Measurements from ENCODE around the gene AIFM3. TPM values are rescaled to one million over a fixed set of nuclear protein-coding genes. Genes with fewer than 3 reads are reported as not detected.

AIFM3 gene
- total RNA-seq, 5 donors from 2014 or later (not counting 1 experiment from before 2014, with no cell fraction given): 0.33 to 1.7 (median 0.66) TPM

GRCh38 chr22:20996031-20996410, 29.0 kb downstream of the AIFM3 start:
- 93% methylated on average over 10 of the region's 10 CpGs for WGBS (ENCODE audit: insufficient coverage)
- H3K36me3 ChIP-seq (ENCODE audit: control insufficient read depth in 2 of 2, extremely low read depth in 1 of 2, insufficient read depth in 1 of 2, low read length in 1 of 2): peaks cover 15 to 65% of the 10 kb centered on the region in 2 donors
- Mint-ChIP-seq H3K27ac (no peak overlapping the region), H3K9me3 (no peaks in the 10 kb centered on the region), H3K36me3 (no peaks in the 10 kb centered on the region), H3K4me1 (peaks cover 17 to 22% (median 19%) of the 10 kb centered on the region in 3 donors), H3K27me3 (no peaks in the 10 kb centered on the region), H3K4me3 (no peak overlapping the region)
- no peaks in the 10 kb centered on the region for H3K9me3 ChIP-seq
- ChIA-PET CTCF (no interaction called here), POLR2A (no interaction called here)
- DNase-seq (no peak), ATAC-seq (replicated peaks in 1 of 4) (no peak)
- H3K27me3 ChIP-seq (replicated peaks in 1 of 2; ENCODE audit: control insufficient read depth in 2 of 2, extremely low read depth in 1 of 2, insufficient read depth in 2 of 2, low read length in 1 of 2): peaks cover 0 to under 1% of the 10 kb centered on the region in 2 experiments
- peaks cover 7 to 27% of the 10 kb centered on the region in 2 experiments for H3K4me1 ChIP-seq (ENCODE audit: control insufficient read depth in 1 of 2, extremely low read depth in 1 of 2, insufficient read depth in 2 of 2, low read length in 2 of 2)
- H3K27ac ChIP-seq (ENCODE audit: low read length): no peak overlapping the region
- H3K4me3 ChIP-seq (ENCODE audit: control insufficient read depth in 1 of 2, extremely low read depth in 1 of 2, low read length in 1 of 2): no peak overlapping the region

GRCh38 chr22:20996598-20997535, 29.8 kb downstream of the AIFM3 start:
- POLR2A ChIA-PET: no interaction called here
- no peak for DNase-seq
- Histone ChIP-seq H3K9me3 (no peaks in the 10 kb centered on the region), H3K4me1 (ENCODE audit: control insufficient read depth in 1 of 2, extremely low read depth in 1 of 2, insufficient read depth in 2 of 2, low read length in 2 of 2) (peaks cover 7 to 33% of the 10 kb centered on the region in 2 experiments), H3K27ac (ENCODE audit: low read length) (no peak overlapping the region), H3K36me3 (ENCODE audit: control insufficient read depth in 2 of 2, extremely low read depth in 1 of 2, insufficient read depth in 1 of 2, low read length in 1 of 2) (peaks cover 12 to 63% of the 10 kb centered on the region in 2 donors), H3K4me3 (ENCODE audit: control insufficient read depth in 1 of 2, extremely low read depth in 1 of 2, low read length in 1 of 2) (no peak overlapping the region), H3K27me3 (replicated peaks in 1 of 2; ENCODE audit: control insufficient read depth in 2 of 2, extremely low read depth in 1 of 2, insufficient read depth in 2 of 2, low read length in 1 of 2) (peaks cover 0 to 2% of the 10 kb centered on the region in 2 experiments)
- Mint-ChIP-seq H3K4me1 (peaks cover 22 to 30% (median 25%) of the 10 kb centered on the region in 3 donors), H3K4me3 (no peak overlapping the region), H3K36me3 (no peaks in the 10 kb centered on the region), H3K27me3 (no peaks in the 10 kb centered on the region), H3K9me3 (no peaks in the 10 kb centered on the region), H3K27ac (no peak overlapping the region)
- ATAC-seq (replicated peaks in 1 of 4): no peak
- 94% methylated on average over 23 of the region's 27 CpGs for WGBS (ENCODE audit: insufficient coverage)
- CTCF ChIA-PET: no interaction called here

GRCh38 chr22:20997536-20998257, 30.6 kb downstream of the AIFM3 start:
- 87% methylated on average over 9 of the region's 13 CpGs for WGBS (ENCODE audit: insufficient coverage)
- no peak overlapping the region for H3K27ac ChIP-seq (ENCODE audit: low read length)
- H3K27me3 ChIP-seq (replicated peaks in 1 of 2; ENCODE audit: control insufficient read depth in 2 of 2, extremely low read depth in 1 of 2, insufficient read depth in 2 of 2, low read length in 1 of 2): peaks cover 0 to 2% of the 10 kb centered on the region in 2 experiments
- Mint-ChIP-seq H3K9me3 (no peaks in the 10 kb centered on the region), H3K4me3 (no peak overlapping the region), H3K36me3 (no peaks in the 10 kb centered on the region), H3K27ac (no peak overlapping the region), H3K4me1 (peaks cover 24 to 32% (median 32%) of the 10 kb centered on the region in 3 donors), H3K27me3 (no peaks in the 10 kb centered on the region)
- ATAC-seq (replicated peaks in 1 of 4) (no peak), DNase-seq (no peak)
- ChIA-PET POLR2A (no interaction called here), CTCF (no interaction called here)
- no peaks in the 10 kb centered on the region for H3K9me3 ChIP-seq
- H3K36me3 ChIP-seq (ENCODE audit: control insufficient read depth in 2 of 2, extremely low read depth in 1 of 2, insufficient read depth in 1 of 2, low read length in 1 of 2): peaks cover 12 to 55% of the 10 kb centered on the region in 2 donors
- H3K4me1 ChIP-seq (ENCODE audit: control insufficient read depth in 1 of 2, extremely low read depth in 1 of 2, insufficient read depth in 2 of 2, low read length in 2 of 2): peaks cover 7 to 35% of the 10 kb centered on the region in 2 experiments
- no peak overlapping the region for H3K4me3 ChIP-seq (ENCODE audit: control insufficient read depth in 1 of 2, extremely low read depth in 1 of 2, low read length in 1 of 2)

DNA sequence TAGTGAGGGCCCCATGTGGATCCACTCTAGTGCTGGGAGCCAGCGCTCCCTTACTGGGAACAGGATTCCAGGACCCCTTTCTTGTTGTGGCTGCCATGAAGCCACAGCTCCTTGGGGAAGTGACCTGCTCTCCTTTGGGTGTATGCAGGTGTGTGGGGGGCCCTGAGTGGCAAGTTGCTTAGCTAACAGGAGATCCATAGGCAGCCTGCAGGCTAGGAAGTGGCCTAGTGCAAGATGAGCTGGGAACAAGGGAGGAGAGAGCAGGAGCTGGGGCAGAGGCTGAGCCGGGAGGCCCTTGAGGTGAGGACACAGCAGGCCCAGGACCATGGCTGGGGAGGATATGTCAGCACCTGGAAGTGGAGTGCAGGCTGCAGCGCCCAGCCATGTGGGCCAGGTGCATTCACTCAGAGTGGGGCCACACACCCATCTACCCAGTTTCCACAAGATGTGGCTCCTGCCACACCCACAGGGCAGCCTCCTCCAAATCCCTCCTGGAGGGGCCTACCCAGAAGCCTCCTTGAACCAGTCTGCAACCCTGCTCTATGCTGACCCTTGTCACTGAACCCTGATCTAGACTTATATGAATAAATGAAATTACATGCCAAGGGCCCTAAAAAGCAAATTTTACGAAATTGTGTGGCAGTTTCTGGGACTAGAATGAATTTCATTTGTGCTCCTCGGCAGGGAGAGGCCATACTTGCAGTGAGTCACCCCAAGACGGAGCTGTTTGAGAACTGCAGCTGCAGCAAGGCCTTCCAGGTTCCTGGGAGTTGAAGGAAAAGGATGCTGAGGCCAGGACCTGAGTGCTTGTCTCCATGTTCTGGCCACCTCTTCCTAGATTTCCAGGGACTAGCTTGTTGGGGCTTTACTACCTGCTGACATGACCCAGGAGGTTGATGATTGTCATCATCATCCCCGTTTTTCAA, 31.6 kb downstream of the AIFM3 start:
- H3K9me3 ChIP-seq: no peaks in the 10 kb centered on the region
- H3K27ac ChIP-seq (ENCODE audit: low read length): no peak overlapping the region
- H3K36me3 ChIP-seq (ENCODE audit: control insufficient read depth in 2 of 2, extremely low read depth in 1 of 2, insufficient read depth in 1 of 2, low read length in 1 of 2): peaks cover 12 to 45% of the 10 kb centered on the region in 2 donors
- peak overlapping the region; percentile 22 to 23 for H3K27ac Mint-ChIP-seq
- H3K4me1 ChIP-seq (ENCODE audit: control insufficient read depth in 1 of 2, extremely low read depth in 1 of 2, insufficient read depth in 2 of 2, low read length in 2 of 2): peaks cover 12 to 44% of the 10 kb centered on the region in 2 experiments
- no peaks in the 10 kb centered on the region for H3K36me3 Mint-ChIP-seq
- 64% methylated on average over 6 of the region's 7 CpGs for WGBS (ENCODE audit: insufficient coverage)
- H3K4me1 Mint-ChIP-seq: peaks cover 33 to 42% (median 42%) of the 10 kb centered on the region in 3 donors
- peak overlapping the region in 2 of 3 donors; percentile 6 to 17 for H3K4me3 Mint-ChIP-seq
- no peak overlapping the region for H3K4me3 ChIP-seq (ENCODE audit: control insufficient read depth in 1 of 2, extremely low read depth in 1 of 2, low read length in 1 of 2)
- ATAC-seq (replicated peaks in 1 of 4) (no peak), DNase-seq (no peak)
- peaks cover 0 to 2% of the 10 kb centered on the region in 2 experiments for H3K27me3 ChIP-seq (replicated peaks in 1 of 2; ENCODE audit: control insufficient read depth in 2 of 2, extremely low read depth in 1 of 2, insufficient read depth in 2 of 2, low read length in 1 of 2)
- H3K9me3 Mint-ChIP-seq: no peaks in the 10 kb centered on the region
- ChIA-PET POLR2A (no interaction called here), CTCF (no interaction called here)
- no peaks in the 10 kb centered on the region for H3K27me3 Mint-ChIP-seq

DNA sequence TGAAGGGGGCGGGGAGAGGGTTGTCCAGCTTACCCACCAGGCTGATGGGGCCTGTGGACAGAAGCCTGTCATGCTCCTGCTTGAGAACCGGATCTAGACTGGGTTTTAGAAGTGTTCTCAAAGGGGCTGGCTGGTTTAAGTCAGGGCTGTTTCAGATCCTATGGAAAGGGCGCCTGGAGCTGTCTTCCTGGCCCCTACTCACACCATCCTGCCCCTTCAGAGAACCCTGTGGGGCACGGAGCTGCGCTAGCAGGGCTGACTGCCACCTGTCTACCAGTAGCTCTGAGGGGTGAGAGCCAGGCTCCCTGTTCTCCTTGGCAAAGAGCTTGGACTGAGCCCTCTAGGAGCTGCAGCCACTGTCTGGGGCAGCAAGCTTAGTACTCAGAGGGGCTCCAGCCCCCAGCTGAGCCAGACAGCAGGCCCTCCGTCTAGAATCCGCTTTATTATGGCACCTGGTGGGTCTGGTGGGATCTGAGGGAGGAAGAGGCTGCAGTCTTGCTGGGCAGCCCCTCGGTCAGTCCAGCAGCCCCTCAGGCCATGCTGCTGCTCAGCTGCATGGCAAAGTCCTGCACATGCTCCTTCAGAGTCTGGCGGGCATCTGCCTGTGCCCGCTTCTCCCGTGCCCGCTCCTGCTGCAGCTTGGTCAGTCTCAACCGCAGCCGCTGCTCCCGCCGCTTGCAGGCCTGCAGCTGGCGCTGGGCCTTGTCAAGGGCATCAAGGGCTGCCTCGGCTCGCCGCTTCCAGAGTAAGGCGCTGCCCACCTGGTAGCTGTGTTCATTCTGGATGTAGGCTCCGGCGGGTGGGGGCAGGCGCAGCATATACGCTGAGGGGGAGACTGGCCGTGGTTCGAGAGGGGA, 32.5 kb downstream of the AIFM3 start:
- H3K4me3 ChIP-seq (ENCODE audit: control insufficient read depth in 1 of 2, extremely low read depth in 1 of 2, low read length in 1 of 2): no peak overlapping the region
- ATAC-seq (replicated peaks in 1 of 4): no peak
- H3K27me3 Mint-ChIP-seq: no peaks in the 10 kb centered on the region
- DNase-seq: no peak
- H3K27ac Mint-ChIP-seq: peak overlapping the region; percentile 77 to 100
- peaks cover 7 to 40% of the 10 kb centered on the region in 2 donors for H3K36me3 ChIP-seq (ENCODE audit: control insufficient read depth in 2 of 2, extremely low read depth in 1 of 2, insufficient read depth in 1 of 2, low read length in 1 of 2)
- H3K36me3 Mint-ChIP-seq: no peaks in the 10 kb centered on the region
- peak overlapping the region; percentile 94 to 96 (median 95) for H3K4me3 Mint-ChIP-seq
- WGBS (ENCODE audit: insufficient coverage): 95% methylated on average over 25 of the region's 27 CpGs
- H3K27me3 ChIP-seq (replicated peaks in 1 of 2; ENCODE audit: control insufficient read depth in 2 of 2, extremely low read depth in 1 of 2, insufficient read depth in 2 of 2, low read length in 1 of 2): peaks cover 0 to 2% of the 10 kb centered on the region in 2 experiments
- H3K4me1 Mint-ChIP-seq: peaks cover 39 to 43% (median 43%) of the 10 kb centered on the region in 3 donors
- H3K27ac ChIP-seq (ENCODE audit: low read length): peak overlapping the region; percentile 95
- no peaks in the 10 kb centered on the region for H3K9me3 ChIP-seq
- CTCF ChIA-PET: no interaction called here
- H3K4me1 ChIP-seq (ENCODE audit: control insufficient read depth in 1 of 2, extremely low read depth in 1 of 2, insufficient read depth in 2 of 2, low read length in 2 of 2): peaks cover 12 to 46% of the 10 kb centered on the region in 2 experiments
- POLR2A ChIA-PET: no interaction called here
- H3K9me3 Mint-ChIP-seq: no peaks in the 10 kb centered on the region

Measured in T-cell (primary cell).